GM19328 (cell line): ENCODE data around the gene LRMDA.

ENCODE experiments used
- ATAC-seq: cut with Tn5 transposase; IDR thresholded peaks from one replicate; pipeline ENCODE4 v1.9.1; 2021; ENCODE audit warnings: mild to moderate bottlenecking, moderate library complexity; ENCODE audit not compliant: unreplicated experiment

Gene LRMDA

GRCh38 chr10:75470901-75471300, 39.5 kb downstream of the LRMDA start:
- no peak for ATAC-seq

- no peak for ATAC-seq
Observed at GRCh38 chr10:75472685-75473084, 41.3 kb downstream of the LRMDA start.

GRCh38 chr10:75474106-75474505, 42.7 kb downstream of the LRMDA start:
- no peak for ATAC-seq

DNA sequence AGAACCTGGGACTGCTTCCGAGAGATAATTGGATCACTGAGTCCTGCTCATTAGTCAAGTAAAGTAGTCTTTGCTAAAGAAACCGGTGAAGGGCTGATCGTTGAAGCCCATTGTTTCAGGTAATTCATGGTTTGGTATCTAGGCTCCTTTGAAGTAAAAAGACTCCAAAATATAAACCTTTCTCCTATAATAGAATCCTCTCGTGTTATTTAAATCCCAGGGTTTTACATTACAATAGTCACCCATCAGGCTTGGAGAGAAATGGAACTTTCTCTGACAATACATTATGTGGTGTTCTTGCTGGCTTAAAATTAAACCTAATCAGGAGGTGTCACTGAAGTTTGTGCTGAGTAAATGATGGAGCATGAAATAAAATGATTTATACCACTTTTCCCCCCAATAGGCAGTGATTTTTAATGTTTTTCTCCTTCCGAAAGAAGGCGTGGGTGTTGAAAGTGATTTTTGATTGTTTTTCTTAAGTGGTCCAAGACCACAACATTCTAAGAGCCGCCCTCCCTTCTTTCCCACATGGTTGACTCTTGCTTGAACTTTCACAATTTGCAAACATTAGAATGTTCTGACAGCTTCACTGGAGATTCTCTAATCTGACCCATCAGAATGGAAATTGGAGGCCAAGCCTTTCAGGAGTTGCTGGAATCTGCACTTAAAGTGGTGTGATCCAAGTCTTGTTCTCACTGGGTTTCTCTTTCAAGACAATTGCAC, 44.2 kb downstream of the LRMDA start:
- ATAC-seq = no peak

- no peak for ATAC-seq
Observed at GRCh38 chr10:75476569-75476968, 45.1 kb downstream of the LRMDA start.

GRCh38 chr10:75476985-75477384, 45.6 kb downstream of the LRMDA start:
- no peak for ATAC-seq

DNA sequence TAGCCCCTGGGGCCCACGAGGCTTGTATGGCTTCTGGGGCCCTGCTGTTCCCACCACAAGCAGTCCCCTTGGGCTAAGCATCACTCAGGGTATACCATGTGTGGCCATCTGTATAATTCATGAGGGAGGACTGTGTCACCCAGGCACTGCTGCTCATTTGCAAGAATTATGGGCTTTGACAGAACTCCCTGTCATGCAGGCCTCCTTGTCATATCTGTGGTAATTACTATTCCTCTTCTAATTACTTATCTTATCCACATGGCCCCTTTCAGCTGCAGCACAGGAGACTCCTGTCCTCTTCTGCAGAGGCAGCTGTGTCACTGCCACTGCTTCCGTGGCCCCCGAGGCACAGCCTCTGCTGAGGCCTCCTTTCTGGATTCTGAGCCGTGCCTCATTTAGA, 46.3 kb downstream of the LRMDA start:
- no peak for ATAC-seq

GRCh38 chr10:75480374-75480773, 49.0 kb downstream of the LRMDA start:
- no peak for ATAC-seq

GRCh38 chr10:75483188-75483587, 51.8 kb downstream of the LRMDA start:
- no peak for ATAC-seq

GRCh38 chr10:75484717-75485116, 53.3 kb downstream of the LRMDA start:
- ATAC-seq = no peak

DNA sequence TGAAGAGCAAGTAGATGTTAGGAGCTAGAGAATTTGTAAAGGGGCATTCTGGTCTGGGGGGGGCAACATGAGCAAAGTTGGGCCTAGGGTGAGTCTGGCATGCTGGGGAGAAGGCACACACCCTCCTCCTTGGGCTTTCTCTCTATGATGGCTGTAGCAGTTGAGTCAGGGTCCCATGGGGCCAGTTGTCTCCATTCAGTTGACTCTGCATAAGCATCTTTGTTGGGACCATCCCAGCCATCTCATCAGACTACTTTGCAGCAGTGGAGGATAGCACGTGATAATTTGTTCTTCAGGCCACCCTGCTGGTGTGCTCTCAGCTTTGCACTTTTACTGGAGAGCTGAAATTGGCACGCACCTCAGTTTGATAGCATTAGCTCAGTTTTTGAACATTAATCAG, 55.2 kb downstream of the LRMDA start:
- ATAC-seq = no peak

- ATAC-seq = no peak
Observed at GRCh38 chr10:75487087-75487754, 55.8 kb downstream of the LRMDA start.

DNA sequence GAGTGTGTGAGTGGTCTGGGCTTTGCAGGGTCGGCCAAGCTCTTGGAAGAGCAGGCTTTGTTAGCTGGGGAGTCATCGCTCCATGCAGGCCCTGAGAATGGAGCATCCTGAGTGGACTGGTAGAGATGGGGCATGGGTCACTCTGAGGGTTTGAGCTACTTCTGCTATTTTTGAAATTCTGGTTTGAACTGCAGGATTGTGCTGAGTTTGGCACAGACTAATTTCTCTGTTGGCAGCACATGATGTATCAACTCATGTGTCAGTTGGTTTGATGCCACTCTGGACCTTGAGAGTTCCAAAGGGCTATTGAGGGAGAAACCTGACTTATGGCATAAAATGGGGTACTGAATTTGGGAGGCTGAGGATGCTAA, 56.3 kb downstream of the LRMDA start:
- no peak for ATAC-seq

DNA sequence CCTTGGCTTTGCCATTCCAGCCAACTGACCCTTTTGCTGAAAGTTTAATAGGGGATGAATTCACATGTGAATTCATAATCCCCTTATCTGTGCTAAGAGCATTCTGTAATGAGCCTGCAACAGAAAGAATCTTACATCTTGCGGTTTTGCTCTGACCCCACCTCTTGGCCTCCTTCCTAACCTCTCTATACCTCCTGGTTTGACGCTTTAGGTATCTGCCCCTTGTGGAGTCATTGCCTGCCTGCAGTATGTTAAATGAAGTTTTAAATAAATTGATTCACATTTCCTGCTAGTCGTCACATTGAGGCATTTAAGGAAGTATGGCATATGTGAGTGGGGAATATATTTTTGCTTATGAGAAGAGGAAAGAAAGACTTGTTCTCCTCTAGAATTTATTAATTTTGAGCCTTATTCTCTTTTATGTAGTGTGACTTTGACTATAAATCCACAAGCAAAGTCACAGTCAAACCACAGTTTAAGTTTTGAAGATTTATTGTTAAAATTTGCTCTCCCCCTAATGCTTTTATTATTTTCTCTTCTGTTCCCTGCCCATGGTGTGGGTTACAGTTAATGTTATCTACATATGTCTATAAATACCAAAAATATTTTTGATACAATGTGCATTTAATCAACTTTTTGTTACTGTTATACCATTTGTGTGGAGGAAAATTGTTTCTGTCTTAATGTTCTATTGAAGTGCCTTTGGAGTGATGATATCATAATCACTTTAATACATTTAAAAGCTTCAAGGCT, 60.9 kb downstream of the LRMDA start:
- no peak for ATAC-seq

DNA sequence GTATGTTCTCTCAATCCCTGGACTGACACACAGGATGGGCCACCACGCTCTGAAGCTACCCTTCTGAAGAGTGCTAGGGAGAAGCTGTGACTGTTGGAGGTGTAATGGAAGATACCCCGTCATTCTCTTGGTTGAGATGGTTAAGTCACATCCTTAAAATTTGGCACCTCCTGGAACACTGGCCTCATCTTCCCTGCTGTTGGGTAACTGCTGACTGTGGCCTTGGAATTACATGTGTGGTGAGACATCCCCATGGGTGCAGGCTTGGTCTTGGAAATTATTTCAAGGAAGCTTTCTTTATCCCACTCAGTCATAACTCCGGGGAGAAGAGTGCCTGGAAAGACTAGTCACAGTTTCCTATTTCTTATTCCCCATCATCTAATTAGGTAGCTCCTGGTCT, 62.0 kb downstream of the LRMDA start:
- ATAC-seq = no peak

GRCh38 chr10:75495434-75496190, 64.2 kb downstream of the LRMDA start:
- no peak for ATAC-seq

- no peak for ATAC-seq
Observed at GRCh38 chr10:75496191-75496567, 64.8 kb downstream of the LRMDA start.

- no peak for ATAC-seq
Observed at GRCh38 chr10:75497997-75498883, 66.8 kb downstream of the LRMDA start.

DNA sequence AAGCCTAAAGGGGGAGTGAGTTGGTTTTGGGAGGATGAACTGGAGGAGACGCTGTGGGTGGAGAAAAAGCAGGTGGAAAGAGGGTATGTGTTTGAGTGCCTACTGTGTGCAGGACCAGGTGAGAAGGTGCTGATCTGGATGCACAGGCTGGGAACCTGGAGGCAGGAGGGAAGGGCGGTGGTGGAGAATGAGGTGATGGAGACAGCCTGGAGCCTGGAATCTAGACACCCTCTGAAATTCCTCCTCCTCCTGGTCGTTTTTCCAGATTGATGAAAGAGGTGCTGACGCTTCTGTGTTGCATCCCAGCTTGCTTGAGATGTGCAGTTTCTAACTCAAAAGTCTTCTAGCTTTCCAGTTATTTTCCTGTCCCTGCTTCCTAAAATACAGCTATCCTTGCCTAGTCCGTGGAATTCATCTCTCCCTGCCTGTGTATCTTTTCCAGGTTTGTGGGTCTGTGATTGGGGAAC, 67.5 kb downstream of the LRMDA start:
- no peak for ATAC-seq

GRCh38 chr10:75499556-75500160, 68.2 kb downstream of the LRMDA start:
- ATAC-seq = no peak
